GM12878 (cell line): ENCODE data around the gene SIGLEC11. TPM values are rescaled to one million over a fixed set of nuclear protein-coding genes. Genes with fewer than 3 reads are reported as not detected.

Experiments used
- BCL11A ChIP-seq: IDR thresholded peaks from 2 replicates; pipeline ENCODE4 v1.6.1; 2011; ENCODE audit warnings: low read depth, low read length
- EGR1 ChIP-seq, 2 experiments: IDR thresholded peaks; 1 replicate in 1 of 2; 2 replicates in 1 of 2; pipeline ENCODE4 v1.6.1; 2011 to 2012; ENCODE audit warnings: low read depth in 2 of 2, low read length in 2 of 2, borderline replicate concordance in 1 of 2, mild to moderate bottlenecking in 1 of 2, moderate library complexity in 1 of 2
- FOXM1 ChIP-seq: IDR thresholded peaks from 2 replicates; pipeline ENCODE4 v1.6.1; 2012; ENCODE audit warnings: low read depth, mild to moderate bottlenecking, inconsistent platforms, low read length, moderate library complexity
- HDAC6 ChIP-seq: fragments of 200-600 bp; sonication (generic); IDR thresholded peaks from one replicate; pipeline ENCODE4 v1.8.0; 2017; ENCODE audit warnings: antibody characterized with exemption; ENCODE audit not compliant: unreplicated experiment
- MEF2B ChIP-seq: fragments of 450-650 bp; IDR thresholded peaks from 2 replicates; pipeline ENCODE4 v1.6.1; 2018; ENCODE audit warnings: mild to moderate bottlenecking, moderate library complexity; ENCODE audit not compliant: partially characterized antibody, poor library complexity, severe bottlenecking
- ZNF24 ChIP-seq: fragments of 450-650 bp; IDR thresholded peaks from 2 replicates; pipeline ENCODE4 v1.6.1; 2017; ENCODE audit warnings: antibody characterized with exemption, mild to moderate bottlenecking
- ZZZ3 ChIP-seq: IDR thresholded peaks from 2 replicates; pipeline ENCODE4 v1.6.1; 2011; ENCODE audit warnings: low read depth; ENCODE audit not compliant: control insufficient read depth, insufficient read length
- polyA plus RNA-seq, 11 experiments: library from polyadenylated mRNA; depleted of rRNA in 4 of 11; unstranded in 6 of 11; stranded (reverse) in 5 of 11; fragments of >200 nt; fragmentation: Nextera tagmentation in 4 of 11; fragmentation: Illumina TruSeq in 1 of 11; extraction: Ambion mirVana in 4 of 11; extraction: Trizol in 1 of 11; gene quantifications; 1 replicate in 1 of 11; 2 replicates in 10 of 11; pipeline versions ENCODE4 v1.2.1 to v1.2.3, GENCODE V29; 2011 to 2016; ENCODE audit warnings: inconsistent platforms in 2 of 11, missing spikeins in 2 of 11, low read depth in 1 of 11
- total RNA-seq, 4 experiments: library from RNA; depleted of rRNA in 3 of 4; stranded (reverse); fragments of >200 nt in 3 of 4; fragmentation: Illumina TruSeq in 1 of 4; extraction: Trizol in 1 of 4; gene quantifications; 2 replicates each; pipeline versions ENCODE4 v1.2.1 to v1.2.3, GENCODE V29; 2013 to 2021
- TF ChIP-seq, protein P1 (sequence below): fragments of 450-650 bp; formaldehyde crosslinking; IDR thresholded peaks from 2 replicates; pipeline ENCODE4 v1.5.0; 2022; ENCODE audit warnings: mild to moderate bottlenecking, missing genetic modification characterization
- TF ChIP-seq, protein P2 (sequence below): IDR thresholded peaks from 2 replicates; pipeline ENCODE4 v1.6.1; 2012; ENCODE audit warnings: improper control_type of control experiment, low read depth, low read length; ENCODE audit not compliant: insufficient replicate concordance
- TF ChIP-seq, protein P3 (sequence below): IDR thresholded peaks from 2 replicates; pipeline ENCODE4 v1.6.1; 2012; ENCODE audit warnings: low read length, inconsistent platforms
- TF ChIP-seq, protein P4 (sequence below): fragments of 450-650 bp; IDR thresholded peaks from 2 replicates; pipeline ENCODE4 v1.6.1; 2018; ENCODE audit warnings: mild to moderate bottlenecking, low read depth, moderate library complexity; ENCODE audit not compliant: partially characterized antibody

The SIGLEC11 gene
- total and polyA plus RNA-seq, 10 of the 15 experiments (the other 5 are each of a cell fraction or from before 2014, with no cell fraction given), result not detected

DNA sequence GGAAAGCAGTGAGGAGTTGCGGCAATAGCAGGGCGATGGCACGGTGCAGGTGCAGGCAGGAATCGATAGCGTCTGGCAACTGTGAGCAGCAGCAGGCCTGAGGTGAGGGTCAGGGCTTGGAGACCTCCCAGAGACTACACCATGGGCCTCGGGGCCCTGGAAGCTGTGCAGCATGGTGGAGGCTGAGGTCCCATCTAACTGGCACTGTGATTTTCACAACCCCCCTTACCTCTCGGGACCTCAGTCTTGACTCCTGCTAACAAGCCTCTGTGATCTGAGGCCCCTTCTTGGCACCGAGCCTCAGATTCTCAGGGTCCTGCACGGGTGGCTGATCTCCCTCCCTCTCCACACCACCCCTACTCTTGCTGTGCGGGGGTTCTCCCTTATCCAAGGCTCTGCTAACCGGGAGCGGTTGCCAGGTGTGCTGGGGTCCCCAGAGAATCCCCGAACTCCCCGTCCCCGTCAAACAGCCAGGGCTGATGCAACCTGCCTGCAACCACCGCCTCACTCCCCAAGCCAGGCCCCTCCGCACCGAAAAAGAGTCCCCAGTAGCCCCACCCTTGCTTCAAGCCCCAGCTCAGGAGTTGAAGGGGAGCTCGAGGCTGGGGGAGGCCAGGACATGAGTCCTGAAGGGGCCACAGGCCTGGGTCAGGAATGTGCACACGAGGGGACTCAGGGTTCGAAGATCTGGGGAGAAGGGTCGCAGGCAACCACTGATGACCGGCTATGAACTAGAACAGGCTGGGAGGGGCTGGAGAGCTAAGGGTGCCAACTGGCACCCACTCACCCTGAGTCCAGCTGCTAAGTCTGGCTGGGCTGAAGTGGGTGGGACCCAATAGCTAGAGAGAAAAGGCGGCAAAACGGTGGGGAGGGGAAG is 36.7 kb downstream of the SIGLEC11 start (continued):
- TF ChIP-seq, protein P1, sequence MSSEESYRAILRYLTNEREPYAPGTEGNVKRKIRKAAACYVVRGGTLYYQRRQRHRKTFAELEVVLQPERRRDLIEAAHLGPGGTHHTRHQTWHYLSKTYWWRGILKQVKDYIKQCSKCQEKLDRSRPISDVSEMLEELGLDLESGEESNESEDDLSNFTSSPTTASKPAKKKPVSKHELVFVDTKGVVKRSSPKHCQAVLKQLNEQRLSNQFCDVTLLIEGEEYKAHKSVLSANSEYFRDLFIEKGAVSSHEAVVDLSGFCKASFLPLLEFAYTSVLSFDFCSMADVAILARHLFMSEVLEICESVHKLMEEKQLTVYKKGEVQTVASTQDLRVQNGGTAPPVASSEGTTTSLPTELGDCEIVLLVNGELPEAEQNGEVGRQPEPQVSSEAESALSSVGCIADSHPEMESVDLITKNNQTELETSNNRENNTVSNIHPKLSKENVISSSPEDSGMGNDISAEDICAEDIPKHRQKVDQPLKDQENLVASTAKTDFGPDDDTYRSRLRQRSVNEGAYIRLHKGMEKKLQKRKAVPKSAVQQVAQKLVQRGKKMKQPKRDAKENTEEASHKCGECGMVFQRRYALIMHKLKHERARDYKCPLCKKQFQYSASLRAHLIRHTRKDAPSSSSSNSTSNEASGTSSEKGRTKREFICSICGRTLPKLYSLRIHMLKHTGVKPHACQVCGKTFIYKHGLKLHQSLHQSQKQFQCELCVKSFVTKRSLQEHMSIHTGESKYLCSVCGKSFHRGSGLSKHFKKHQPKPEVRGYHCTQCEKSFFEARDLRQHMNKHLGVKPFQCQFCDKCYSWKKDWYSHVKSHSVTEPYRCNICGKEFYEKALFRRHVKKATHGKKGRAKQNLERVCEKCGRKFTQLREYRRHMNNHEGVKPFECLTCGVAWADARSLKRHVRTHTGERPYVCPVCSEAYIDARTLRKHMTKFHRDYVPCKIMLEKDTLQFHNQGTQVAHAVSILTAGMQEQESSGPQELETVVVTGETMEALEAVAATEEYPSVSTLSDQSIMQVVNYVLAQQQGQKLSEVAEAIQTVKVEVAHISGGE (CRISPR knock-in tag), result no peak
- TF ChIP-seq, protein P2, sequence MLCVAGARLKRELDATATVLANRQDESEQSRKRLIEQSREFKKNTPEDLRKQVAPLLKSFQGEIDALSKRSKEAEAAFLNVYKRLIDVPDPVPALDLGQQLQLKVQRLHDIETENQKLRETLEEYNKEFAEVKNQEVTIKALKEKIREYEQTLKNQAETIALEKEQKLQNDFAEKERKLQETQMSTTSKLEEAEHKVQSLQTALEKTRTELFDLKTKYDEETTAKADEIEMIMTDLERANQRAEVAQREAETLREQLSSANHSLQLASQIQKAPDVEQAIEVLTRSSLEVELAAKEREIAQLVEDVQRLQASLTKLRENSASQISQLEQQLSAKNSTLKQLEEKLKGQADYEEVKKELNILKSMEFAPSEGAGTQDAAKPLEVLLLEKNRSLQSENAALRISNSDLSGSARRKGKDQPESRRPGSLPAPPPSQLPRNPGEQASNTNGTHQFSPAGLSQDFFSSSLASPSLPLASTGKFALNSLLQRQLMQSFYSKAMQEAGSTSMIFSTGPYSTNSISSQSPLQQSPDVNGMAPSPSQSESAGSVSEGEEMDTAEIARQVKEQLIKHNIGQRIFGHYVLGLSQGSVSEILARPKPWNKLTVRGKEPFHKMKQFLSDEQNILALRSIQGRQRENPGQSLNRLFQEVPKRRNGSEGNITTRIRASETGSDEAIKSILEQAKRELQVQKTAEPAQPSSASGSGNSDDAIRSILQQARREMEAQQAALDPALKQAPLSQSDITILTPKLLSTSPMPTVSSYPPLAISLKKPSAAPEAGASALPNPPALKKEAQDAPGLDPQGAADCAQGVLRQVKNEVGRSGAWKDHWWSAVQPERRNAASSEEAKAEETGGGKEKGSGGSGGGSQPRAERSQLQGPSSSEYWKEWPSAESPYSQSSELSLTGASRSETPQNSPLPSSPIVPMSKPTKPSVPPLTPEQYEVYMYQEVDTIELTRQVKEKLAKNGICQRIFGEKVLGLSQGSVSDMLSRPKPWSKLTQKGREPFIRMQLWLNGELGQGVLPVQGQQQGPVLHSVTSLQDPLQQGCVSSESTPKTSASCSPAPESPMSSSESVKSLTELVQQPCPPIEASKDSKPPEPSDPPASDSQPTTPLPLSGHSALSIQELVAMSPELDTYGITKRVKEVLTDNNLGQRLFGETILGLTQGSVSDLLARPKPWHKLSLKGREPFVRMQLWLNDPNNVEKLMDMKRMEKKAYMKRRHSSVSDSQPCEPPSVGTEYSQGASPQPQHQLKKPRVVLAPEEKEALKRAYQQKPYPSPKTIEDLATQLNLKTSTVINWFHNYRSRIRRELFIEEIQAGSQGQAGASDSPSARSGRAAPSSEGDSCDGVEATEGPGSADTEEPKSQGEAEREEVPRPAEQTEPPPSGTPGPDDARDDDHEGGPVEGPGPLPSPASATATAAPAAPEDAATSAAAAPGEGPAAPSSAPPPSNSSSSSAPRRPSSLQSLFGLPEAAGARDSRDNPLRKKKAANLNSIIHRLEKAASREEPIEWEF, result no peak
- no peak for TF ChIP-seq BCL11A
- TF ChIP-seq HDAC6, result no peak
- TF ChIP-seq MEF2B, result peak; percentile 89
- TF ChIP-seq, protein P3, sequence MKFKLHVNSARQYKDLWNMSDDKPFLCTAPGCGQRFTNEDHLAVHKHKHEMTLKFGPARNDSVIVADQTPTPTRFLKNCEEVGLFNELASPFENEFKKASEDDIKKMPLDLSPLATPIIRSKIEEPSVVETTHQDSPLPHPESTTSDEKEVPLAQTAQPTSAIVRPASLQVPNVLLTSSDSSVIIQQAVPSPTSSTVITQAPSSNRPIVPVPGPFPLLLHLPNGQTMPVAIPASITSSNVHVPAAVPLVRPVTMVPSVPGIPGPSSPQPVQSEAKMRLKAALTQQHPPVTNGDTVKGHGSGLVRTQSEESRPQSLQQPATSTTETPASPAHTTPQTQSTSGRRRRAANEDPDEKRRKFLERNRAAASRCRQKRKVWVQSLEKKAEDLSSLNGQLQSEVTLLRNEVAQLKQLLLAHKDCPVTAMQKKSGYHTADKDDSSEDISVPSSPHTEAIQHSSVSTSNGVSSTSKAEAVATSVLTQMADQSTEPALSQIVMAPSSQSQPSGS, result no peak
- no peak for TF ChIP-seq ZZZ3
- TF ChIP-seq FOXM1, result no peak
- no peak for TF ChIP-seq ZNF24
- no peak for TF ChIP-seq EGR1 (IDR thresholded peaks at IDR 0.05; ENCODE audit: borderline replicate concordance in 1 of 2, low read depth in 2 of 2, low read length in 2 of 2)
- TF ChIP-seq, protein P4, sequence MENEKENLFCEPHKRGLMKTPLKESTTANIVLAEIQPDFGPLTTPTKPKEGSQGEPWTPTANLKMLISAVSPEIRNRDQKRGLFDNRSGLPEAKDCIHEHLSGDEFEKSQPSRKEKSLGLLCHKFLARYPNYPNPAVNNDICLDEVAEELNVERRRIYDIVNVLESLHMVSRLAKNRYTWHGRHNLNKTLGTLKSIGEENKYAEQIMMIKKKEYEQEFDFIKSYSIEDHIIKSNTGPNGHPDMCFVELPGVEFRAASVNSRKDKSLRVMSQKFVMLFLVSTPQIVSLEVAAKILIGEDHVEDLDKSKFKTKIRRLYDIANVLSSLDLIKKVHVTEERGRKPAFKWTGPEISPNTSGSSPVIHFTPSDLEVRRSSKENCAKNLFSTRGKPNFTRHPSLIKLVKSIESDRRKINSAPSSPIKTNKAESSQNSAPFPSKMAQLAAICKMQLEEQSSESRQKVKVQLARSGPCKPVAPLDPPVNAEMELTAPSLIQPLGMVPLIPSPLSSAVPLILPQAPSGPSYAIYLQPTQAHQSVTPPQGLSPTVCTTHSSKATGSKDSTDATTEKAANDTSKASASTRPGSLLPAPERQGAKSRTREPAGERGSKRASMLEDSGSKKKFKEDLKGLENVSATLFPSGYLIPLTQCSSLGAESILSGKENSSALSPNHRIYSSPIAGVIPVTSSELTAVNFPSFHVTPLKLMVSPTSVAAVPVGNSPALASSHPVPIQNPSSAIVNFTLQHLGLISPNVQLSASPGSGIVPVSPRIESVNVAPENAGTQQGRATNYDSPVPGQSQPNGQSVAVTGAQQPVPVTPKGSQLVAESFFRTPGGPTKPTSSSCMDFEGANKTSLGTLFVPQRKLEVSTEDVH, result no peak
